OCI-LY3 (cell line): ENCODE results near the gene LDLRAD4.

Source experiments
- CTCF ChIP-seq: fragments of 200-600, 300-600 bp; sonication (generic); IDR thresholded peaks from 2 replicates; pipeline ENCODE4 v1.5.1; 2014; ENCODE audit warnings: antibody characterized with exemption, low read length, low read depth
- EZH2phosphoT487 ChIP-seq: fragments of 200-600 bp; shearing (Covaris generic); IDR thresholded peaks from 2 replicates; pipeline ENCODE4 v1.6.1; 2018; ENCODE audit warnings: antibody characterized with exemption, mixed run types, low read depth

DNA sequence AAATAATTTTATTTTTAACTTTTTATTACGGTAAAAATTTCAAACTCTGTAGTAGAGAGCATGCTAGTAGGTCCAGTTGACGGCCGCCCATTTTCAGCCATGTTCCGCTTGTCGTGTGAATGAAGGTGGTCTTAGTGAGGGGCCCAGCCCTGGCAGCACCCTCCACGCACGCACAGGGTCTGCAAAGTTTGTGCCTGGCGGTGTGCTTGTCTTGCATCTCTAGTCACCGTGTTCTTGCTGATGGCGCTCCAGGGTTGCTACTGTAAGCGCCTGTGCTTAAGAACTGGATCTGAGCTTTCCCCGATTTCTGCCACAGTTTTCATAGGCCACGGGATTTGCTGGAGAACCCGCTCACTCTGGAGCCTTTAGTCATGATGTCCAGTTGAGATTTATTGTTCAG lies 28.9 kb downstream of the LDLRAD4 start:
- TF ChIP-seq CTCF (no peak), EZH2phosphoT487 (no peak)
